DMS 273 treated with DMSO at 0.1 percent for 48 hours (cell line): ENCODE measurements around the gene AUH.

Experiments used
- DNase-seq: peaks from one replicate; lab custom pipeline; 2025; lab: John Stamatoyannopoulos, UW

Gene AUH

DNA sequence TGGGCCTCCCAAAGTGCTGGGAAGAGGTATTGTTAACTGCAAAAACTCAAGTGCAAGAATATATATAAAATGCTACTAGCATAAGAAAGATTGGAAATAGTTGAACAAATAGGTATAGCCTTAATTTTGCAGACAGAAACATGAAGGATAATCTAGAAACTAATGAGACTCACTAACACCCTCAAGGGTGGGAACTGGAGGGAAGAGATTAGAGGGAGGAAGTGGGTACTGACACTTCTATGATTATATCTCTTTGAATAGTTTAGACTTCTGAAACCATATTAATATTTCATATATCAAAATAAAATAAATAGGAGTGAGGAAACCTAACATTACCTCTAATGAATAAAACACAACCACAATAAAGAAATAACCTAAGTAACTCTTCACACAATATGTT is 23.0 kb downstream of the AUH start:
- no peak for DNase-seq

DNA sequence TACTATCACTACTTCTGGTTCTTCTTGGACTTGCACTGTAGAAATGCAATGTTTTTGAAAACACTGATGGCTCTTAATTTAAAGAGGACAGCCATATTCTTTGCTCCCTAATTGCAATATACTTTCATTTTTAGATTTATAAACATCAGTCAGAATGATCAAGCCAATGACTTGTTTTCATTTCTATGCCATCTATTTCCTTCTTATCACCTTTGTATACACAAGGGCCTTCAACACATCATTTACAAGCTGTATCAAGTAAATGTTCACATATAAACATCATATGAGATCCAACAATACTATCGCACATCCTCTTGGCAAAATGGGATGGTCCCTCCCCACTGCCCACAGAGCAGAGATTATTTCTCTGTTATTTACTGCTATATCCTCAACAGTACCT is 24.9 kb downstream of the AUH start:
- DNase-seq, result no peak

DNA sequence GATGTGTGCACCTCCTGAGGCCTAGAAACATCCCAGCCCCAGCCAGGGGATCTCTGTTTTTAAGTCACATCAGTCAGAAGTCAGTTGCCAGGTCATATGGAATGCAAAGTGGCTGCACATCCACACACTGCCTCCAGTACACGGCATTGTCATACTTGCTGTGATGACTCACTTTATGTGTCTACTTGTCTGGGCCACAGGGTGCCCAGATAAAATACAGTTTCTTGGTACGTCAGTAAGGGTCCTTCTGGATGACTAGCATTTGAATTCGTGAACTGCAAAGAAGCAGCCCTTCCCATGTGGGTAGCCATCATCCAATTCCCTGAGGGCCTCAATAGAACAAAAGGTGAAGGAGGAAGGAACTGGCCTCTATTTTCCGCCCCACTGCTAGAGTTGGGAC is 27.7 kb downstream of the AUH start:
- no peak for DNase-seq

GRCh38 chr9:91333551-91333950 is 28.2 kb downstream of the AUH start:
- no peak for DNase-seq

- no peak for DNase-seq
These were observed 29.0 kb downstream of the AUH start for GRCh38 chr9:91332546-91333231.

DNA sequence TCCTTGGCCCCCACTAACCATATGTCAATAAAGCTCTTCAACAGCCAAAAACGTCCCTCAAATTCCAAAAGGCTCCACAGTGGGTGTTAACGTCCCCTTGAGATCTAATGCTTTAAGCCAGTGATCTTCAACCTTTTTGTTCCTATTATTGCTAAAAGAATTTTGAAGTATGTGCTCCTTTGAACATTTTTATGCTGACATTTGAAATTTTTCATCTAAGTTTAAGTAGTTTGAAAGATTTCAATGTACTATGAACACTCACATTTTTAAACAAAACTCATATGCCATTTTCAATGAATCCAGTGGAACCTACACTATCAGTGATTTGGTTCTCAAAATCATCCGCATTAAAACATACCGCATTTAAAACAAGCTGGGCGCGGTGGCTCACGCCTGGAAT is 29.9 kb downstream of the AUH start:
- DNase-seq, result no peak

DNA sequence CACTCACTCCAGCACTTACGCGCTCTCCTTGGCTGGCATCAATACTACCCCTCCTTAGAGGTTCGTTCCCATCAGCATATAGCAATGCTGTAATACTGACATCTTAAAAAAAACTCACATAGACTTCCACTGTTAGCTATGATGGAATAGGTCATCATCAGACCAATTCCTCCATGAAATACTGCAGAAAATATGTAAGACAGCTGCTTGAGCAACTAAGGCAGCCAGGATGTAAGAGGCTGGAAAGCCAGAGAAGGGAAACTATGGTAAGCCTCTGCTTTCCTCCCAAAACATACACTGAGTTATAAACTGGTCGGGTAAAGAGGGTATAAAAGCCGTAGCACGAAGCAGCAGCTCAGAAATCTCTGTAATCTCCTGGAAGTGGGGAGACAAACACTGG is 33.5 kb downstream of the AUH start:
- no peak for DNase-seq

- no peak for DNase-seq
These were observed 40.0 kb downstream of the AUH start for GRCh38 chr9:91321691-91322090.

GRCh38 chr9:91320299-91320698 is 41.4 kb downstream of the AUH start:
- no peak for DNase-seq

DNA sequence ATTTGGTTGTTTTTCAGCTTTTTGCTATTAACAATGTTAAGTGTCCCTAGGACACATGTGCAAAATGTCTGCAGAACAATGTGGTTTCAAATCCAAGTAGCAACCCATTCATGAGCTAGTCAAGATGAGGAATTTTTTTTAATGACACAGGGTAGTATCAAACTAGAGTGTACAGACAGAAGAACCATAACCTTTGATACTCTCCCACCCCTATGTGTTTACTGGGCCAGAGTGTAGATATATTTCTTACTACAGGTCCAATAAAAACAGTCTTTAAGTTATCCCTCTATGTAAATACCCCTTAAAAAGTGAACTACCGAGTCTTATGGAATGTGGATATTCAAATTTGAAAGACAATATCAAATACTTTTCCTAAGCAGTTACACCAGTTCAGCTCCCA is 45.6 kb downstream of the AUH start:
- DNase-seq, result no peak

- DNase-seq, result no peak
These were observed 46.5 kb downstream of the AUH start for GRCh38 chr9:91315191-91315590.

GRCh38 chr9:91312717-91313325 is 48.9 kb downstream of the AUH start:
- no peak for DNase-seq

DNA sequence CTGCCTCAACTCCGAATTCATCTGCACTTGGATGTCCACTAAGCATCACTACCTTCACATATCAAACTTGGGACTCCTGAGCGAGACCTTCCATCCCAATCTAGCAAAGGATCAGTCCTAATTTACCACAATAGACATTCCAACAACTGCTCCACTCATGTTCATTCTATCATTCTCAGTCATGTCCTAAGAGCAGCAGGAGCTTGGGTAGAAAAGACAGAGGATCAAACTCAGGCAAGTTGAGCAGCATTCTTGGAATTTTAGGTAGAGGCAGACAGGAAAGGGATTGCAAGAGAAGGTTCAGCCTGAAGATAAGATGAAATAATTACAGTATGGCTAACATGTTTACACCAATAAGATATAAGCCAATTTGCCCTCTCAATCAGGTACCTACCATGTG is 51.7 kb downstream of the AUH start:
- DNase-seq, result no peak

- DNase-seq, result no peak
These were observed 53.5 kb downstream of the AUH start for GRCh38 chr9:91308191-91308590.

- DNase-seq, result no peak
These were observed 54.4 kb downstream of the AUH start for GRCh38 chr9:91307279-91307678.

DNA sequence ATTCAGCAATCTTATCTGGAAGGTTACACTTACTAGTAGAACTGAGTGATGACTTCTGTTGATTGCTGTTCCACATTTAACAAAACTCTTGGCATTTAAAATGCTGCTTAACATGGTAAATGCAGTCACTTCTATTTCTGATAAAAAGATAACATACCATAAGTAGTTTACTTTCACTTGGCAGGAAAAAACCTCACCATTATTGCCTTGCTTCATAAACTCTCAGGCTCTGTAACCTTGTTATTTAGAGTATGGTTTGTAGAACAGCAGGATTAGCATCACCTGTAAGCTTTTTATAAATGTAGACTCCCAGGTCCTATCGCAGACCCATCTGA is 55.5 kb downstream of the AUH start:
- DNase-seq, result no peak

DNA sequence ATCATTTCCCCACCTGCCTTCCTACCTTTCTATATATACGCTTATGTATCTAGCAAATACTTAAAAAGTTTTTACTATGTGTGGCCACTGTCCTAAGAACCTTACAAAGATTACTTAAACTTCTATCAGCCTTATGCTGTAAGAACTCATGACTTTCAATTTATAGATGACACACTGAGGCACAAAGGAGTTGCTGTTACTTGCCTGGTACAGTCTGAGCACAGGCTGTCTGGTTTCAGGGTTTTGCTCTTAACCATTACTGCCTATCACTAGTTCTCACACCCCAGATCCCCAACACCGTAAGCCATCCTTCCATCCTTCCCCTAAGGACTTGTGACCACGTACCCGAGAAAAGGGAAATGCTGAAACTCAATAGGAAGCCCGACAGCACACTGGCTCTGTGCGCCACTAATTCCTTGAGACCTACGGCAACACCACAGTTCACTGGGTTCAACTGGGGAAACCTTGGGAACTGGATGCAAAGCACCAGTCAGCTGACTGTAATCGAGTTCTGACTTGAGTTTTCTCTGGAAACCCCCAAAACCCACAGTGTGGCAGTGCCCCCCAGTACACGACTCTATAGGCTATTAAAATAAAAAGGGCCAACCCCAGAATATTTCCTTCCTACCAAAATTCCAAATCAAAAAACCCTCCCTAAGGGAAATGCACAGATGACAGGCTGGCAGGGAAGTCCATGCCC is 56.0 kb downstream of the AUH start:
- no peak for DNase-seq

DNA sequence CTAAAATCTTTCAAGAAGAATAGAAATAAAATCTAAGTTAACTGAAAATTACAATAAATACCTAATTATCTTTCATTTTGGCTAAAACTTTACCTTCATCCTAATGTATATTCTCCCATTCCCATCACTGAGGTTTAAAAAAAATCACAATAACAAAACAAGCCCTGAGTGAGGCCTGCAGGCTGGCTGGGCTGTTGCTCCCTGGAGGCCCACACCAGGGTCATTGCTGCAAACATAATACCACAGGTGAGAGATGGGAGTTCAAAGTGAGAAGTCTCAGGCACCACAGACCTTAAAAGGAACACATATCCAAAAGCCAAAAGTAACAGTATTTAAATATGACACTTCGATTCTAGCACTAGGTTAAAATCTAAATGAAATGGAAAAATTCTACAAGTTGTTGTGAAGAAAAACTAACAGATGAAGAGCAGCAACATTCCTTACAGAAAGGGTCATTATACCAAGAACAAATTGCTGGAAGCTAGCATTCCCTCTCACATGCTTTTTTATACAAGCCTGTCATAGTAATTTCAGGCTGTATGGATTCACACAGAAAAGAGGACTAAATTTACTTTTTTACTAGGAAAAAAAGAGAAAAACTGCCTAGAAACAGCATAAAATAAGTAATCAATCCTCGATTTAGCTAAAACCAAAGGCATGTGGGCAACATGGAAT is 57.8 kb downstream of the AUH start:
- DNase-seq, result no peak

DNA sequence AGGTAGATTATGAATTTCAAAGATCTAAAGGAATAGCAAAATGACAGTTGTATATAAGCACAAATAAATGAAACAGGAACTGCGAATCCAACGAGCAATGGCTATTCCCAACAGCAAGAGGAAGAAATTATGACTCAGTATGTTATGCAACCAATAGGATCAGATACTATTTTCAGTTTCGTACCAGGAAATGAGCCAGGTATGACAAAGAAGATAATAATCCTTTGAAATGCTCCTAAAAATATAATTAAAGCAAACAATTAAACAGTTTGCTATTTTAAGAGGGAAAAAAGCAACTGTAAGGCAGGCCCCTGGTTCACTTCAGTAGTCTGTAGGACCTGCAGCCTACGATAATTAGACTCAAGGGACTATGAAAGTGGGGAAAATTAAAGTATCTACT is 58.9 kb downstream of the AUH start:
- DNase-seq, result no peak

DNA sequence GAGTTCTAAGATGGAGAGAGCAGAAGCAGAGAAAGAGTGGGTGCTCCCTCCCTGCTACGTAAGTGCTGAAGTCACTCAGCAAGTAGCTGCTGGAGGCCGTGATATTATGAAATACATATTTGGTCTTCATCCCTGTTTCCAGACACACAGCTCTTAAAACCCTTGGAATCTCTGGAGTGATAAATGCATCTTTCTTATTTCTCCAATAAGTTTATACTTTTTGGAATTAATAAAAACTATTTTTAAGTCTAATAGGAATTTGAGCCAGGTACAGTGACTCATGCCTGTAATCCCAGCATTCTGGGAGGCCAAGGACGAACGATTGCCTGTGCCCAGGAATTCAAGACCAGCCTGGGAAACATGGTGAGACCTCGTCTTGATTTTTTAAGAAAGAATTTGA is 60.6 kb downstream of the AUH start:
- no peak for DNase-seq

DNA sequence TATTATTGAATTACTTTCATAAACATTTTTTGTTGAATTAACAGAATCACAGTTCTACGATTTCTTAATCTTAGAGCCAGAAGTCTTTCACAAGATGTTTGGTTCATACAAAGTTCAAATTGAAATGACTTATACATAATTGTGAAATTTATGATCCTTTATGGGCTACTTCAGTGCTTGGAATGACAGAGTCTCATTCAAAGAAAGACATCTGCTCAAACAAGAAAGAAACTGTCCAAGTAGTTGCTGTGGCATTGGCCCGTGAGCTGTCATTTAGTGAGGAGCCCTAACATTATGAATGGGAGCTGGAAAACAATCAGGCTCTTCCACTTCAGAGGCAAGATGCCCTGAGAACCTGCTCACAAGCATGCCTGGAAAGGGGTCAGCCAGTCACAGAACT is 63.4 kb downstream of the AUH start:
- no peak for DNase-seq

GRCh38 chr9:91297306-91297705 is 64.4 kb downstream of the AUH start:
- no peak for DNase-seq

GRCh38 chr9:91296354-91296753 is 65.4 kb downstream of the AUH start:
- DNase-seq, result no peak
